Progenitor cell of endocrine pancreas (in vitro differentiated cells): ENCODE results near the gene DCHS2. TPM values are rescaled to one million over a fixed set of nuclear protein-coding genes. Genes with fewer than 3 reads are reported as not detected.

Experiments
- DNase-seq: peaks from one replicate; pipeline ENCODE4 v3.0.0; 2021; ENCODE audit warnings: low spot score; ENCODE audit not compliant: unreplicated experiment
- H3K27ac Mint-ChIP-seq: 2 replicates; pipeline ENCODE4 v1.8.0; 2021; ENCODE audit warnings: mild to moderate bottlenecking, moderate library complexity, mixed read lengths
- H3K27me3 Mint-ChIP-seq: 2 replicates; pipeline ENCODE4 v1.8.0; 2021; ENCODE audit warnings: mixed read lengths
- H3K36me3 Mint-ChIP-seq: 2 replicates; pipeline ENCODE4 v1.8.0; 2022; ENCODE audit warnings: mixed read lengths; ENCODE audit not compliant: insufficient read depth
- H3K4me1 Mint-ChIP-seq: 2 replicates; pipeline ENCODE4 v1.8.0; 2021; ENCODE audit warnings: low read depth, mixed read lengths
- H3K4me3 Mint-ChIP-seq: 2 replicates; pipeline ENCODE4 v1.8.0; 2021; ENCODE audit warnings: low read depth, mild to moderate bottlenecking, moderate library complexity, mixed read lengths
- H3K9me3 Mint-ChIP-seq: 2 replicates; pipeline ENCODE4 v1.8.0; 2021; ENCODE audit warnings: low read depth, mixed read lengths
- total RNA-seq: library from RNA; stranded (reverse); gene quantifications from 2 replicates; pipeline ENCODE4 v1.2.1, GENCODE V29; 2021
- TF ChIP-seq, protein P1 (sequence below): fragments of 200-600 bp; sonication (generic); IDR thresholded peaks from one replicate; pipeline ENCODE4 v1.5.0; 2021; ENCODE audit warnings: antibody characterized with exemption, mild to moderate bottlenecking; ENCODE audit not compliant: unreplicated experiment

The DCHS2 gene
- total RNA-seq, 1 donor from 2014 or later, result 0.43 TPM

DNA sequence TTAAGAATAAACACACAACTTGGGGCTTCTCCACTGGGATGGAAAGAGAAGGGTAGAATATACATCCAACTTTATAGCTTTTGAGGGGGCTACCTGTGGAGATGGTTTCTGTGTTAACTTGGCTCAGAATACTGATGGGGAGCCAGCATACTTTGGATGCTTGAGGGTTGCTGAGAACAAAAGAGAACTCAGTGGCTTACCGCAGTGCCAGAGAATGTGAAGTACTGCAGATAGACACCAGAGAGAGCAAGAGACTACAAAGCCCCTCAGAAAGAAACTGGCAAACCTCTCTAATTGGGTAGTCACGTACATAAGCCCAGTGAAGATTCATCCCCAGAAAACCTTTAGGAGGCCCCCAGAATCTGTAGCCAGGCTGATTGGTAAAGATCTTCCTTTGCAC is 214.4 kb downstream of the DCHS2 start:
- Mint-ChIP-seq H3K9me3 (peaks cover 4% of the 10 kb centered on the region), H3K4me1 (peaks cover 2% of the 10 kb centered on the region), H3K36me3 (no peaks in the 10 kb centered on the region), H3K27me3 (no peaks in the 10 kb centered on the region), H3K27ac (no peak overlapping the region), H3K4me3 (no peak overlapping the region)
- TF ChIP-seq, protein P1, sequence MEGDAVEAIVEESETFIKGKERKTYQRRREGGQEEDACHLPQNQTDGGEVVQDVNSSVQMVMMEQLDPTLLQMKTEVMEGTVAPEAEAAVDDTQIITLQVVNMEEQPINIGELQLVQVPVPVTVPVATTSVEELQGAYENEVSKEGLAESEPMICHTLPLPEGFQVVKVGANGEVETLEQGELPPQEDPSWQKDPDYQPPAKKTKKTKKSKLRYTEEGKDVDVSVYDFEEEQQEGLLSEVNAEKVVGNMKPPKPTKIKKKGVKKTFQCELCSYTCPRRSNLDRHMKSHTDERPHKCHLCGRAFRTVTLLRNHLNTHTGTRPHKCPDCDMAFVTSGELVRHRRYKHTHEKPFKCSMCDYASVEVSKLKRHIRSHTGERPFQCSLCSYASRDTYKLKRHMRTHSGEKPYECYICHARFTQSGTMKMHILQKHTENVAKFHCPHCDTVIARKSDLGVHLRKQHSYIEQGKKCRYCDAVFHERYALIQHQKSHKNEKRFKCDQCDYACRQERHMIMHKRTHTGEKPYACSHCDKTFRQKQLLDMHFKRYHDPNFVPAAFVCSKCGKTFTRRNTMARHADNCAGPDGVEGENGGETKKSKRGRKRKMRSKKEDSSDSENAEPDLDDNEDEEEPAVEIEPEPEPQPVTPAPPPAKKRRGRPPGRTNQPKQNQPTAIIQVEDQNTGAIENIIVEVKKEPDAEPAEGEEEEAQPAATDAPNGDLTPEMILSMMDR, result peak; percentile 13
- DNase-seq, result no peak

GRCh38 chr4:154276496-154276895 is 215.1 kb downstream of the DCHS2 start:
- TF ChIP-seq, protein P1, result no peak
- no peaks in the 10 kb centered on the region for H3K27me3 Mint-ChIP-seq
- H3K36me3 Mint-ChIP-seq, result no peaks in the 10 kb centered on the region
- H3K27ac Mint-ChIP-seq, result no peak overlapping the region
- H3K9me3 Mint-ChIP-seq, result peaks cover 4% of the 10 kb centered on the region
- H3K4me3 Mint-ChIP-seq, result no peak overlapping the region
- DNase-seq, result no peak
- peaks cover 2% of the 10 kb centered on the region for H3K4me1 Mint-ChIP-seq

GRCh38 chr4:154254999-154255398 is 236.6 kb downstream of the DCHS2 start:
- Mint-ChIP-seq H3K27ac (no peak overlapping the region), H3K27me3 (peaks cover 3% of the 10 kb centered on the region), H3K36me3 (no peaks in the 10 kb centered on the region), H3K4me1 (no peaks in the 10 kb centered on the region), H3K9me3 (no peaks in the 10 kb centered on the region), H3K4me3 (no peak overlapping the region)
- TF ChIP-seq, protein P1, result peak; percentile 21
- DNase-seq, result no peak

- Mint-ChIP-seq H3K27me3 (peaks cover 17% of the 10 kb centered on the region), H3K4me3 (no peak overlapping the region), H3K27ac (no peak overlapping the region), H3K36me3 (no peaks in the 10 kb centered on the region), H3K4me1 (peaks cover 9% of the 10 kb centered on the region), H3K9me3 (no peaks in the 10 kb centered on the region)
- DNase-seq, result no peak
- TF ChIP-seq, protein P1, result no peak
These were observed 257.0 kb downstream of the DCHS2 start for GRCh38 chr4:154234576-154234975.

- no peak for DNase-seq
- peaks cover 21% of the 10 kb centered on the region for H3K27me3 Mint-ChIP-seq
- no peak overlapping the region for H3K27ac Mint-ChIP-seq
- H3K4me1 Mint-ChIP-seq, result peaks cover 3% of the 10 kb centered on the region
- no peaks in the 10 kb centered on the region for H3K36me3 Mint-ChIP-seq
- H3K4me3 Mint-ChIP-seq, result no peak overlapping the region
- TF ChIP-seq, protein P1, result no peak
- no peaks in the 10 kb centered on the region for H3K9me3 Mint-ChIP-seq
These were observed 259.7 kb downstream of the DCHS2 start for GRCh38 chr4:154231806-154232478.
